ENCODE measurements around the gene CCDC70. TPM values are rescaled to one million over a fixed set of nuclear protein-coding genes. Genes with fewer than 3 reads are reported as not detected.
"Not testable (repeated sequence)": the region's sequence is repeated elsewhere in the genome, so short reads cannot be mapped to it uniquely, and the experiment has no call there.

The CCDC70 gene
- total RNA-seq, 1 donor from 2014 or later, result not detected

DNA sequence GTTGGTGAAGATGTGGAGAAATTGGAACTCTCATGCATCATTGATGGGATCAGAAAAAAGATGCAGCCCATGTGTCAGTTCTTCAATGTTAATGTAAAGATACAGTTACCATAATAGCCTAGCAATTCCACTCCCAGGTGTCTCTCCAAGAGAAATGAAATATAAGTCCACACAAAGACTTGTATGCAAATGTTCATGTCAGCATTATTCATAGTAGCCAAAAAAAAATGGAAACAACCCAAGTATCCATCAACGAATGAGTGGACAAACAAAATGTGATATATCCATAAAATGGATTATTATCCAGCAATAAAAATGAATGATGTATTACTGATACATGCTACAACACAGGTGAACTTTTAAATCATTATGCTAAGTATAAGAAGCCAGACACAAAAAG is 38.7 kb downstream of the CCDC70 start:
- Histone ChIP-seq H3K4me1 (no peaks in the 10 kb centered on the region), H3K27ac (no peak overlapping the region), H3K27me3 (no peaks in the 10 kb centered on the region), H3K4me3 (no peak overlapping the region), H3K9me3 (no peaks in the 10 kb centered on the region), H3K36me3 (no peaks in the 10 kb centered on the region)
- no peak for TF ChIP-seq POLR2AphosphoS5 (IDR thresholded peaks at IDR 0.05; ENCODE audit: insufficient read depth in 1 of 2, low read depth in 1 of 2)
- no peak for TF ChIP-seq POLR2A (IDR thresholded peaks at IDR 0.05)
- TF ChIP-seq, protein P1, sequence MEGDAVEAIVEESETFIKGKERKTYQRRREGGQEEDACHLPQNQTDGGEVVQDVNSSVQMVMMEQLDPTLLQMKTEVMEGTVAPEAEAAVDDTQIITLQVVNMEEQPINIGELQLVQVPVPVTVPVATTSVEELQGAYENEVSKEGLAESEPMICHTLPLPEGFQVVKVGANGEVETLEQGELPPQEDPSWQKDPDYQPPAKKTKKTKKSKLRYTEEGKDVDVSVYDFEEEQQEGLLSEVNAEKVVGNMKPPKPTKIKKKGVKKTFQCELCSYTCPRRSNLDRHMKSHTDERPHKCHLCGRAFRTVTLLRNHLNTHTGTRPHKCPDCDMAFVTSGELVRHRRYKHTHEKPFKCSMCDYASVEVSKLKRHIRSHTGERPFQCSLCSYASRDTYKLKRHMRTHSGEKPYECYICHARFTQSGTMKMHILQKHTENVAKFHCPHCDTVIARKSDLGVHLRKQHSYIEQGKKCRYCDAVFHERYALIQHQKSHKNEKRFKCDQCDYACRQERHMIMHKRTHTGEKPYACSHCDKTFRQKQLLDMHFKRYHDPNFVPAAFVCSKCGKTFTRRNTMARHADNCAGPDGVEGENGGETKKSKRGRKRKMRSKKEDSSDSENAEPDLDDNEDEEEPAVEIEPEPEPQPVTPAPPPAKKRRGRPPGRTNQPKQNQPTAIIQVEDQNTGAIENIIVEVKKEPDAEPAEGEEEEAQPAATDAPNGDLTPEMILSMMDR (IDR thresholded peaks at IDR 0.05), result no peak
- intact Hi-C loops (cut with DNase I), result no loop called here
- DNase-seq (ENCODE audit: extremely low spot score in 2 of 2), result no peak

DNA sequence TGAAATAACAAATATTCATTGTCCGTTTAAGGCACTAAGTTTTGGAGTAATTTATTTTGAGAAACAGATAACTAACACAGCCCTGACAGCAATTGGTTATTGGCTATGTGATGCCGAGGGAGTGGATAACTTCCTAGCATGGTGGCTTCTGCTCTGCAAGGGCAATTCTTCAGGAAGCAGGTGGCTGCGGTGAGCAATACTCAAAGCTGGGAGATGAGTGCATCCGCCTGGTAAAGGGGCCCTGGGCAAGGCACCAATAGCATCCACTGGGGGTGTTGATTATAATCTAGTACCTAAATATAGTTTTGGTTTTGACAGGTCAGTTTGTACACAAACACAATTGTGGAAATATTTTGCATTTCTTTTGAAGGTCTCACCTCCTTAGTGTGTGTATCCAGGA is 41.0 kb downstream of the CCDC70 start:
- H3K27me3 ChIP-seq, result no peaks in the 10 kb centered on the region
- H3K4me1 ChIP-seq, result no peaks in the 10 kb centered on the region
- no peaks in the 10 kb centered on the region for H3K9me3 ChIP-seq
- TF ChIP-seq POLR2A (IDR thresholded peaks at IDR 0.05), result no peak
- TF ChIP-seq, protein P1 (IDR thresholded peaks at IDR 0.05), result no peak
- TF ChIP-seq POLR2AphosphoS5 (IDR thresholded peaks at IDR 0.05; ENCODE audit: insufficient read depth in 1 of 2, low read depth in 1 of 2), result no peak
- no peak overlapping the region for H3K27ac ChIP-seq
- intact Hi-C loops (cut with DNase I), result no loop called here
- H3K4me3 ChIP-seq, result no peak overlapping the region
- DNase-seq (ENCODE audit: extremely low spot score in 2 of 2), result peak in 1 of 2 donors; percentile 40
- no peaks in the 10 kb centered on the region for H3K36me3 ChIP-seq

DNA sequence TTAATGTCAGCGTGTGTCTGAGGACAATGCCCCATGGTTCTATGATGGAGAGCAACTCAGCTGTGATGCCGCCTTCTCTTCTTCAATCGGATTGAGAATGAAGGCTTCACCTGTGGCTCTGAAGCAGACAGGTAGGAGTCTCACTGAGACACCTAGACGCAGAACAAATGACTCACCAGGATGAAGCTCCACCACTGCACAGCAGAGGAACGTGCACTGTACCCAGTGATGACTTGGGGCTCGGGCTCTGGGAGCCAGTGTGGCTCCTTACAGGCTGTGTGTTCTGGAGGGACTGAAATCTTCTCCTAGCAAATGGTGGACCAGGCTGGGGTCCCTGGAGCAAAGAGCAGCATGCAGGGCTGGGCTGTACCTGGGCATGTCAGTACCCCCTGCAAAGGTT is 44.0 kb downstream of the CCDC70 start:
- Histone ChIP-seq H3K27me3 (no peaks in the 10 kb centered on the region), H3K4me1 (no peaks in the 10 kb centered on the region), H3K27ac (no peak overlapping the region), H3K9me3 (no peaks in the 10 kb centered on the region), H3K4me3 (no peak overlapping the region), H3K36me3 (no peaks in the 10 kb centered on the region)
- TF ChIP-seq, protein P1 (IDR thresholded peaks at IDR 0.05), result no peak
- TF ChIP-seq POLR2A (IDR thresholded peaks at IDR 0.05) (no peak), POLR2AphosphoS5 (IDR thresholded peaks at IDR 0.05; ENCODE audit: insufficient read depth in 1 of 2, low read depth in 1 of 2) (no peak)
- DNase-seq (ENCODE audit: extremely low spot score in 2 of 2), result peak; percentile 49 to 56
- intact Hi-C loops (cut with DNase I), result no loop called here

DNA sequence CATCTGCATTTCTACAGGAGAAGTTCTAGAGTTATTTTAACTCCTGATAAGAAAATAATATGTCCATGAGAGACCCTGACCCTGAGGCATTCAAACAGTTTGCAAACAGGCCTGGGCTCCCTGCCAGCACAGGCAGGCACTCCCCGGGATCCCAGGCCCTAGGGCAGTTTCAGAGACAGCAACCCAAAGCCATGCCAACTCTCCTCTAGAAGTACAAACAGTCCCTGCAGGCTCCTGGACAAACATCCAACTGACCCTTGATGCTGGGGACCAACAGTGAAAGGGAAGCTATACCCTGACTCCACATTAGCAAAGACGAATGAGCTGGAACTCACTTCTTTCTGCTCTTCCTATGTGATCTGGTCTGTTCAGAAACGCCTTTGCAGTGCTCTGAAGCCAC is 44.8 kb downstream of the CCDC70 start:
- no peak for TF ChIP-seq POLR2AphosphoS5 (IDR thresholded peaks at IDR 0.05; ENCODE audit: insufficient read depth in 1 of 2, low read depth in 1 of 2)
- TF ChIP-seq, protein P1 (IDR thresholded peaks at IDR 0.05), result no peak
- intact Hi-C loops (cut with DNase I), result no loop called here
- Histone ChIP-seq H3K27ac (no peak overlapping the region), H3K9me3 (no peaks in the 10 kb centered on the region), H3K4me3 (no peak overlapping the region), H3K4me1 (no peaks in the 10 kb centered on the region), H3K27me3 (no peaks in the 10 kb centered on the region), H3K36me3 (no peaks in the 10 kb centered on the region)
- peak in 1 of 2 donors; percentile 58 for DNase-seq (ENCODE audit: extremely low spot score in 2 of 2)

DNA sequence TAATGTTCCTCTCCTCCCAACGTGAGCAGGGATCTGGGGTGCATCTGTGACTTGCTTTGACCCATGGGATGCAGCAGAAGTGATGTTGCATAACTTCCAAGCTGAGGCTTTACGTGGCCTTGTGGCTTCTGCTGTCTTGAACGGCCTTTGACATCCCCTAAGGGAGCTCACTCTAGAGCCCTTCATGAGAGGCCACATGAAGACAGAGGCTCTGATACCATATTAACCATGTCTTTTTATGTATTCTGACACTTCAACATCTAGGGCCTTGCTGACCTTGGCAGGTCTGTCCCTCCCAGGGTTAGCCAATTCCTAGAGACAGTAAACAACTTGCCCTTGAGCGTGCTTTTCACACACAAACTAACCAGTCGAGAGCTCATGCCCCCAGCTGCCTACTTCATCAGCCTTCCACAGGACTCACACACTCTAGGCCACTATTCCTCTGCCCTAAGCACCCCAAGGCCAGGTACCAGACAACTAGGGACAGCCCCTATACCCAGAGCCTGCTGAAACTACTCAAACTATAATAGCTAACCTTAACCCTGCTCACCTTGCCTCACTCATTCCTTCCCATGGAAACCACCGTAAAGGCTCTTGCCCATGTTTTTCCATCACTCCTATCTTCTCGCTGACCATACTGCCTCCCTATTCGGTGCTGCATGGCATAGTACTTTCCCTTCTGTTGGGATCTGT is 45.4 kb downstream of the CCDC70 start:
- H3K27me3 ChIP-seq, result no peaks in the 10 kb centered on the region
- H3K4me1 ChIP-seq, result no peaks in the 10 kb centered on the region
- intact Hi-C loops (cut with DNase I), result no loop called here
- TF ChIP-seq, protein P1 (IDR thresholded peaks at IDR 0.05), result no peak
- TF ChIP-seq POLR2AphosphoS5 (IDR thresholded peaks at IDR 0.05; ENCODE audit: insufficient read depth in 1 of 2, low read depth in 1 of 2), result no peak
- H3K4me3 ChIP-seq, result no peak overlapping the region
- no peaks in the 10 kb centered on the region for H3K36me3 ChIP-seq
- peak; percentile 49 to 94 for DNase-seq (ENCODE audit: extremely low spot score in 2 of 2)
- H3K27ac ChIP-seq, result no peak overlapping the region
- H3K9me3 ChIP-seq, result no peaks in the 10 kb centered on the region

DNA sequence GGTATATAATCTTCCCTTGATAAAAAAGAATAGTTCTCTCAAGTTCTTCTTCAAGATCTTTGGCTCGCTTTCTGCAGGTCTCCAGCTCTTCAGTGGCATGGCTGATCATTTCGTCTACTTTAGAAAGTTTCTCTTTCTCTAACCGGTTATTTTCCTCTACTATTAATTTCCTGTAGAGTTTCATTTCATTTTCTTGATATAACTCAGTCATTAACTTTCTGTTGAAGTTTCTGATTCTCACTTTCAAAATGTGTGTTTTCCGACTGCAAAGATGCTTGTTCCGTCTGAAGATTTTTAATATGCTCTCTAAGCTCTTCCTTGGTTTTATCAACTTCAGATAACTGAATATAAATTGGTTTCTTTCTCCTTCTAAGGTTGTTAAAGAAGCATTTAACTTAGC is 47.5 kb downstream of the CCDC70 start:
- H3K27ac ChIP-seq; H3K4me3 ChIP-seq; H3K36me3 ChIP-seq; H3K4me1 ChIP-seq; H3K27me3 ChIP-seq; intact Hi-C loops (cut with DNase I); H3K9me3 ChIP-seq; DNase-seq (ENCODE audit: extremely low spot score in 2 of 2): not testable (repeated sequence)

Measured in vagina (tissue), 2 donors.